Brain microvascular endothelial cell (primary cell): ENCODE results near the gene TSPEAR.

Experiments used
- DNase-seq: peaks from one replicate; pipeline ENCODE4 v3.0.0-alpha.2; 2020
- H3K27ac ChIP-seq: fragments of 250-450 bp; sonication (Bioruptor Pico); 2 replicates; pipeline ENCODE4 v1.5.1; 2020; ENCODE audit warnings: mild to moderate bottlenecking, moderate library complexity
- H3K27me3 ChIP-seq: fragments of 250-450 bp; sonication (Bioruptor Pico); replicated peaks from 2 replicates; pipeline ENCODE4 v1.5.1; 2020; ENCODE audit warnings: mild to moderate bottlenecking
- H3K36me3 ChIP-seq: fragments of 250-450 bp; sonication (Bioruptor Pico); replicated peaks from 2 replicates; pipeline ENCODE4 v1.5.1; 2020; ENCODE audit warnings: mild to moderate bottlenecking
- H3K4me3 ChIP-seq: 2 replicates; pipeline ENCODE4 v1.5.1; 2011; ENCODE audit warnings: low read depth, mild to moderate bottlenecking, control low read depth, low read length, moderate library complexity
- in situ Hi-C: cut with HindIII; loops from 2 replicates; pipeline ENCODE4 v1.10.0; 2017; ENCODE audit warnings: low sequenced_read_pairs, low pct_ligation_motif_present
- TF ChIP-seq, protein P1 (sequence below): IDR thresholded peaks from 2 replicates; pipeline ENCODE4 v1.5.1; 2011; ENCODE audit warnings: low read depth, mild to moderate bottlenecking, moderate library complexity, low read length, control low read depth, inconsistent platforms; ENCODE audit errors: missing control alignments

The TSPEAR gene

DNA sequence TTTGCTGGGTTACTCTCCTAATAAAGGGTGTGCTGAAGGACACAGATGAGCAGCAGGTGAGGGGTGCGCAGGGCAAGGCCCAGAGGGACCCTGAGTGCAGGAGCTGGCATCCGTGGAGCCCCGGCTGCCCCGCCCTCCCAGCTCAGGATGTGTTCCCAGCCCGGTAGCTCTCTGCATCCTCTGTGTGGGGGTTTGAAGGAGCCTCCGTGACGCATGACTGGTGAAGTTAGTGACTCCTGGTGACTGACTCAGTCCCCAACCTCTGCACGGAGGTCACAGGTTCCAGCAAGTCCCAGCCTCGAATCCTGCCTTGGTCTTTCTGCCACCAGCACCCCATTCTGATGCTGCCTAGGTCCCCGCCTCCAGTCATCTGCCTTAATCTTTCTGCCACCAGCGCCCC is 21.6 kb upstream of the TSPEAR start:
- no peak for DNase-seq
- in situ Hi-C loops, result no loop called here
- TF ChIP-seq, protein P1, sequence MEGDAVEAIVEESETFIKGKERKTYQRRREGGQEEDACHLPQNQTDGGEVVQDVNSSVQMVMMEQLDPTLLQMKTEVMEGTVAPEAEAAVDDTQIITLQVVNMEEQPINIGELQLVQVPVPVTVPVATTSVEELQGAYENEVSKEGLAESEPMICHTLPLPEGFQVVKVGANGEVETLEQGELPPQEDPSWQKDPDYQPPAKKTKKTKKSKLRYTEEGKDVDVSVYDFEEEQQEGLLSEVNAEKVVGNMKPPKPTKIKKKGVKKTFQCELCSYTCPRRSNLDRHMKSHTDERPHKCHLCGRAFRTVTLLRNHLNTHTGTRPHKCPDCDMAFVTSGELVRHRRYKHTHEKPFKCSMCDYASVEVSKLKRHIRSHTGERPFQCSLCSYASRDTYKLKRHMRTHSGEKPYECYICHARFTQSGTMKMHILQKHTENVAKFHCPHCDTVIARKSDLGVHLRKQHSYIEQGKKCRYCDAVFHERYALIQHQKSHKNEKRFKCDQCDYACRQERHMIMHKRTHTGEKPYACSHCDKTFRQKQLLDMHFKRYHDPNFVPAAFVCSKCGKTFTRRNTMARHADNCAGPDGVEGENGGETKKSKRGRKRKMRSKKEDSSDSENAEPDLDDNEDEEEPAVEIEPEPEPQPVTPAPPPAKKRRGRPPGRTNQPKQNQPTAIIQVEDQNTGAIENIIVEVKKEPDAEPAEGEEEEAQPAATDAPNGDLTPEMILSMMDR, result no peak

GRCh38 chr21:44732263-44732662 is 20.9 kb upstream of the TSPEAR start:
- no peaks in the 10 kb centered on the region for H3K27me3 ChIP-seq
- no peak for DNase-seq
- in situ Hi-C loops, result no loop called here
- TF ChIP-seq, protein P1, result no peak
- no peak overlapping the region for H3K4me3 ChIP-seq
- no peaks in the 10 kb centered on the region for H3K36me3 ChIP-seq
- H3K27ac ChIP-seq, result no peak overlapping the region

More for the DNA sequence above, 21.6 kb upstream of the TSPEAR start:
- no peak overlapping the region for H3K27ac ChIP-seq
- no peaks in the 10 kb centered on the region for H3K27me3 ChIP-seq
- H3K4me3 ChIP-seq, result no peak overlapping the region
- no peaks in the 10 kb centered on the region for H3K36me3 ChIP-seq

GRCh38 chr21:44730951-44731579 is 19.7 kb upstream of the TSPEAR start:
- in situ Hi-C loops, result no loop called here
- no peak for DNase-seq
- peaks cover 2% of the 10 kb centered on the region for H3K27me3 ChIP-seq
- H3K27ac ChIP-seq, result no peak overlapping the region
- no peak overlapping the region for H3K4me3 ChIP-seq
- H3K36me3 ChIP-seq, result no peaks in the 10 kb centered on the region
- TF ChIP-seq, protein P1, result no peak

DNA sequence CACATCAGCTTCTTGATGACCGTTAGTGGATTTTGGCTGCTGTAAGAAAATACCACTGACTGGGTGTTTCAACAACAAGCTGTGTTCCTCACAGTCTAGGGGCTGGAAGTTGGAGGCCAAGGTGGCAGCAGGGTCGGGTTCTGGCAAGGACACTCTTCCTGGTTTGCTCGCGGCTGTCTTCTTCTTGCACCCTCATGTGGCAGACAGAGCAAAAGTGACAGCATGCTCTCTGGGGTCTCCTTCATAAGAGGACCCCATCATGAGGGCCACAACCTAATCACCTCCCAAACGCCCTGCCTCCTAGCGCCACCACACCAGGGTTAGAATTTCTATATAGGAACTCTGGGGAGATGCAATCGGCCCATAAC is 18.6 kb upstream of the TSPEAR start:
- Histone ChIP-seq H3K27me3 (peaks cover 8% of the 10 kb centered on the region), H3K4me3 (no peak overlapping the region), H3K27ac (no peak overlapping the region), H3K36me3 (no peaks in the 10 kb centered on the region)
- in situ Hi-C loops, result no loop called here
- TF ChIP-seq, protein P1, result no peak
- no peak for DNase-seq

DNA sequence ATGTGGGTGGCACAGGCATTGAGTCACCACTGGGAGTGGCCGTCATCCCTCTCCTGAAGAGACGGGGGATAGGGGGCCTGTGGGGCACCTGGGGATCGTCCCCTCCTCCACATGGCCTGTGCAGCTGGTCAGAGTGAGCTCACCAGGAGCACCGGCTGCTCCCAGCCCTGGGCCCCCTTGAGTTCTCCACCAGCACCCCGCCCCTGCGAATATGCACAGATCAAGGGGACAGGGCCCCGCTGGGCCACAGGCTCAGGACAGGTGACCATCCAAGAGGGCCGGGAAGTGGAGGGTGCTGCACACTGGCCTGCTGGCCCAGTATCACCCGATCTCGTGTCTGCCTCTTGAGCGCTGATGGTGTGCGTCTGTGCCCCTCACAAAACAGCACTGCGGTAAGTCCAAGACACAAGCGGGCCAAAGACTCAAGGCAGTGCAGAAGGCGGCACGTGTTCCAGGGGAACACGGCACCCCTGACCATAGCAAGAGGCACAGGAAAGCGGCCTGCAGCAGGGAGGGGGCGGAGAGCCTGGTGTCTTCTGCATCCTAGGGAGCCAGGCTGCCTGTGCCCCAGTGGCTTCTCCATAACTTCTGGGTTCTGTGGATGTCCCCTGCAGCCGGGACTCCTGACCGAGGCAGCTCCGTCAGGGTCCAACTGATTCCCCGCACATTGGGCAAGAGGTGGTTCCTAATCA is 18.1 kb upstream of the TSPEAR start:
- no peak overlapping the region for H3K27ac ChIP-seq
- DNase-seq, result no peak
- no peaks in the 10 kb centered on the region for H3K36me3 ChIP-seq
- in situ Hi-C loops, result no loop called here
- H3K27me3 ChIP-seq, result peaks cover 13% of the 10 kb centered on the region
- no peak overlapping the region for H3K4me3 ChIP-seq
- TF ChIP-seq, protein P1, result no peak
